Lower leg skin (tissue), 4 donors: Measurements from ENCODE around the gene SLC16A12. TPM values are rescaled to one million over a fixed set of nuclear protein-coding genes. Genes with fewer than 3 reads are reported as not detected.
A peak's percentile ranks its signal among the peaks of the same experiment; 100 is the strongest.
"Not testable (repeated sequence)": the region's sequence is repeated elsewhere in the genome, so short reads cannot be mapped to it uniquely, and the experiment has no call there.

ENCODE experiments used
- DNase-seq, 2 donors: peaks; one replicate each; pipeline ENCODE4 v3.0.0-alpha.2; 2019; ENCODE audit warnings: low spot score in 2 of 2
- H3K4me3 ChIP-seq: fragments of 200-600 bp; sonication (generic); 2 replicates; pipeline ENCODE4 v1.5.1; 2017; ENCODE audit warnings: mild to moderate bottlenecking, low read depth; ENCODE audit not compliant: poor library complexity, severe bottlenecking
- CTCF ChIP-seq, 3 donors: fragments of 450-650 bp; IDR thresholded peaks; one replicate each; pipeline ENCODE4 v1.5.1; 2016; ENCODE audit warnings: antibody characterized with exemption in 3 of 3, mild to moderate bottlenecking in 3 of 3, moderate library complexity in 2 of 3
- POLR2A ChIP-seq, 2 donors: fragments of 450-650 bp; IDR thresholded peaks; one replicate each; pipeline ENCODE4 v1.6.1; 2016 to 2017; ENCODE audit warnings: antibody characterized with exemption in 2 of 2, mild to moderate bottlenecking in 1 of 2, moderate library complexity in 1 of 2
- WGBS, 2 donors: methylation state at CpG; one replicate each; pipeline ENCODE4 v1.1.5; 2018; 5-methylcytosine and 5-hydroxymethylcytosine counted together
- intact Hi-C: fragments of 100-400 bp; cut with DNase I; formaldehyde crosslinking; loops from one replicate; pipeline ENCODE4 v1.15.0; 2023; ENCODE audit warnings: low total_unique reads
- total RNA-seq, 4 donors: library from RNA; depleted of rRNA; stranded (reverse); fragments of >200 nt; gene quantifications; one replicate each; pipeline ENCODE4 v1.1.0, GENCODE V29; 2016

Gene SLC16A12
- total RNA-seq, 4 donors from 2014 or later = 0.13 to 1.5 (median 0.90) TPM

DNA sequence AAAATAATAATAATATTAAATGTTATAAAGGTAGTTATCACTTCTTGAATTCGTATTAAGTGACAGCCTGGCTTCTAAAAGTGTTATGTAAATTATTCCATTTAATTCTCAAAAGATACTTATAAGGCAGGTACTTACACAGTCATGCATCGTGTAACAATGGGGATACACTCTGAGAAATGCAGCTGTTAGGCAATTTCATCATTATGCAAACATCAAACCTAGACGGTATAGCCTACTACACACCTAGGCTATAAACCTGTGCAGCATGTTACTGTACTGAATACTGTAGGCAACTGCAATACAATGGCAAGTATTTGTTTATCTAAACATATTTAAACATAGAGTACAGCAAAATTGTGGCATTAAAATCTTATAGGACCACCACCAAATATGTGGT lies 141.5 kb downstream of the SLC16A12 start:
- peak in 1 of 2 donors; percentile 4 for DNase-seq
- no peak overlapping the region for H3K4me3 ChIP-seq
- TF ChIP-seq POLR2A (IDR thresholded peaks at IDR 0.05) = no peak
- no peak for TF ChIP-seq CTCF (IDR thresholded peaks at IDR 0.05)
- intact Hi-C loops = no loop called here
- 27 to 34% methylated on average over 3 of the region's 3 CpGs for WGBS, 2 donors

- DNase-seq = peak in 1 of 2 donors; percentile 47
- TF ChIP-seq POLR2A (IDR thresholded peaks at IDR 0.05) (no peak), CTCF (IDR thresholded peaks at IDR 0.05) (no peak)
- H3K4me3 ChIP-seq = no peak overlapping the region
- intact Hi-C loops = no loop called here
- WGBS, 2 donors = 3 to 15% methylated on average over 2 of the region's 2 CpGs
Observed at GRCh38 chr10:89392974-89393373, 142.4 kb downstream of the SLC16A12 start.

GRCh38 chr10:89391907-89392756 lies 143.3 kb downstream of the SLC16A12 start, which contains the start of gene IFIT1:
Gene IFIT1 (plus strand): TSS chr10:89392623. CDS start chr10:89392713, 90 bp downstream.
- 2 to 3% methylated on average over 8 of the region's 8 CpGs for WGBS, 2 donors

GRCh38 chr10:89391226-89391576 lies 144.2 kb downstream of the SLC16A12 start:
- DNase-seq, H3K4me3 ChIP-seq, intact Hi-C loops: not testable (repeated sequence)
- WGBS, 2 donors = 93 to 94% methylated on average over 4 of the region's 4 CpGs

More at GRCh38 chr10:89391907-89392756, 143.3 kb downstream of the SLC16A12 start, which contains the start of gene IFIT1:
- intact Hi-C loops = no loop called here
- peak in 1 of 2 donors; percentile 65 for DNase-seq
- no peak for TF ChIP-seq CTCF (IDR thresholded peaks at IDR 0.05)
- TF ChIP-seq POLR2A (IDR thresholded peaks at IDR 0.05) = no peak
- H3K4me3 ChIP-seq = peak within 1 kb of the TSS; percentile 44

DNA sequence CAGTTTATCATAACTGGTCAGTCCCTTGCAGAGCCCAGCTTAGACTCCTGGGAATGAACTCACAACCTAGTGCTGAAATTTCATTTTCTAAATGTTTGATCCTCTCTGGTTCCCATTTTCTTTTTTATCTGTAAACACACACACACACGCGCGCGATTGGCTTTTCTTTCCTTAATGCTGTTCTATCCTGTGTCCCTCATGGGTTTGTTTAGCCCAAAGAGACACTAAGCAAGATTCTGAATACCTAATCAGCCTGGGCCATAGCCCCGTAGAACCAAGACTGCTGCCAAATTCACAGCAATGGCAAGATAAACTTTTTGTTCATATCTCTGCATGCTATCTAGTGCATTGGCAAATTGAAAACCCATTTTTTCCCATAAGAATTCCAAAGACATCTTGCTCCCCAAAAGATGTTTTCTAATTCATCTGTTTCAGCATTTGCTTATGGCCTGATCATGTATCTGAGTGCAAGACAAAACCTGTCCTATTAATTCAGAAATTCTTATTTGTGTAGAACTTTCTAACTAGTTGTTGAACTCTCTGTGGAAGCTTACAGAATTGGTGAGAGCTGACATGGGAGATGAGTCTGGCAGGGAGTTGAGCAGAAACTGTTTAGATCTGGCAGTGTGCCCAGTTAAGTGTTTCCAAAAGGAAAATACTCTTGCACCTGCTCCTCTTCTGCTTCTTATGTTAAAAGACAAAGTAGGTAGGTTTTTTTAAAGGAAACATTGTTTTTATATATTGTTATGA lies 144.7 kb downstream of the SLC16A12 start:
- H3K4me3 ChIP-seq = no peak overlapping the region
- intact Hi-C loops = no loop called here
- no peak for TF ChIP-seq CTCF (IDR thresholded peaks at IDR 0.05)
- peak in 1 of 2 donors; percentile 0 for DNase-seq
- 84 to 85% methylated on average over 5 of the region's 5 CpGs for WGBS, 2 donors

- no peak overlapping the region for H3K4me3 ChIP-seq
- TF ChIP-seq CTCF (IDR thresholded peaks at IDR 0.05) (no peak), POLR2A (IDR thresholded peaks at IDR 0.05) (no peak)
- intact Hi-C loops = no loop called here
- DNase-seq = no peak
- 40 to 58% methylated on average over 1 of the region's 1 CpG for WGBS, 2 donors
Observed at GRCh38 chr10:89389254-89389653, 146.1 kb downstream of the SLC16A12 start.
